Osteocyte (in vitro differentiated cells): Measurements from ENCODE around the gene ZNF691. TPM values are rescaled to one million over a fixed set of nuclear protein-coding genes. Genes with fewer than 3 reads are reported as not detected.
A peak's percentile ranks its signal among the peaks of the same experiment; 100 is the strongest.

ENCODE experiments used
- DNase-seq: peaks from one replicate; pipeline ENCODE4 v3.0.0; 2021; ENCODE audit warnings: mixed read lengths; ENCODE audit not compliant: unreplicated experiment; ENCODE audit errors: extremely low spot score
- H3K27ac Mint-ChIP-seq: one replicate; pipeline ENCODE4 v1.8.0; 2021; ENCODE audit warnings: mild to moderate bottlenecking, mixed read lengths; ENCODE audit not compliant: unreplicated experiment
- H3K27me3 Mint-ChIP-seq: one replicate; pipeline ENCODE4 v1.8.0; 2021; ENCODE audit warnings: mixed read lengths; ENCODE audit not compliant: unreplicated experiment
- H3K36me3 Mint-ChIP-seq: one replicate; pipeline ENCODE4 v1.8.0; 2021; ENCODE audit warnings: mixed read lengths; ENCODE audit not compliant: unreplicated experiment
- H3K4me1 Mint-ChIP-seq: one replicate; pipeline ENCODE4 v1.8.0; 2021; ENCODE audit warnings: mixed read lengths; ENCODE audit not compliant: unreplicated experiment
- H3K4me3 Mint-ChIP-seq: one replicate; pipeline ENCODE4 v1.8.0; 2021; ENCODE audit warnings: mild to moderate bottlenecking, moderate library complexity, mixed read lengths; ENCODE audit not compliant: unreplicated experiment
- H3K9me3 Mint-ChIP-seq: one replicate; pipeline ENCODE4 v1.8.0; 2021; ENCODE audit warnings: mixed read lengths; ENCODE audit not compliant: unreplicated experiment
- total RNA-seq: library from RNA; stranded (reverse); gene quantifications from 2 replicates; pipeline ENCODE4 v1.2.1, GENCODE V29; 2021
- TF ChIP-seq, protein P1 (sequence below): fragments of 200-600 bp; sonication (generic); IDR thresholded peaks from 2 replicates; pipeline ENCODE4 v1.5.0; 2021; ENCODE audit warnings: antibody characterized with exemption, mild to moderate bottlenecking, moderate library complexity

Gene ZNF691
- total RNA-seq, 1 donor from 2014 or later = 10.7 TPM

DNA sequence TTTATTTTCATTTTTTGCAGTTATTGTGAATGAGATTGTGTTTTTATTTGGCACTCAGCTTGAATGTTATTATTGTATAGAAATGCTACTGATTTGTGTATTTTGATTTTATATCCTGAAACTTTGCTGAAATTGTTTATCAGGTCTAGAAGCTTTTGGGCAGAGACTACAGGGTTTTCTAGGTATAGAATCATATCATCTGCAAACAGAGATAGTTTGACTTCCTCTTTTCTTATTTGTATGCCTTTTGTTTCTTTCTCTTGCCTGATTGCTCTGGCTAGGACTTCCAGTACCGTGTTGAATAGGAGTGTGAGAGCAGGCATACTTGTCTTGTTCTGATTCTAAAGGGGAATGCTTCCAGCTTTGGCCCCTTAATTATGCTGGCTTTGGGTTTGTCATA lies 27.3 kb downstream of the ZNF691 start:
- TF ChIP-seq, protein P1, sequence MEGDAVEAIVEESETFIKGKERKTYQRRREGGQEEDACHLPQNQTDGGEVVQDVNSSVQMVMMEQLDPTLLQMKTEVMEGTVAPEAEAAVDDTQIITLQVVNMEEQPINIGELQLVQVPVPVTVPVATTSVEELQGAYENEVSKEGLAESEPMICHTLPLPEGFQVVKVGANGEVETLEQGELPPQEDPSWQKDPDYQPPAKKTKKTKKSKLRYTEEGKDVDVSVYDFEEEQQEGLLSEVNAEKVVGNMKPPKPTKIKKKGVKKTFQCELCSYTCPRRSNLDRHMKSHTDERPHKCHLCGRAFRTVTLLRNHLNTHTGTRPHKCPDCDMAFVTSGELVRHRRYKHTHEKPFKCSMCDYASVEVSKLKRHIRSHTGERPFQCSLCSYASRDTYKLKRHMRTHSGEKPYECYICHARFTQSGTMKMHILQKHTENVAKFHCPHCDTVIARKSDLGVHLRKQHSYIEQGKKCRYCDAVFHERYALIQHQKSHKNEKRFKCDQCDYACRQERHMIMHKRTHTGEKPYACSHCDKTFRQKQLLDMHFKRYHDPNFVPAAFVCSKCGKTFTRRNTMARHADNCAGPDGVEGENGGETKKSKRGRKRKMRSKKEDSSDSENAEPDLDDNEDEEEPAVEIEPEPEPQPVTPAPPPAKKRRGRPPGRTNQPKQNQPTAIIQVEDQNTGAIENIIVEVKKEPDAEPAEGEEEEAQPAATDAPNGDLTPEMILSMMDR = no peak
- no peak for DNase-seq
- Mint-ChIP-seq H3K27me3 (peaks cover 78% of the 10 kb centered on the region), H3K4me1 (no peaks in the 10 kb centered on the region), H3K4me3 (no peak overlapping the region), H3K9me3 (peaks cover 7% of the 10 kb centered on the region), H3K27ac (no peak overlapping the region), H3K36me3 (no peaks in the 10 kb centered on the region)

- Mint-ChIP-seq H3K27ac (no peak overlapping the region), H3K4me3 (no peak overlapping the region), H3K36me3 (no peaks in the 10 kb centered on the region), H3K27me3 (peaks cover 65% of the 10 kb centered on the region), H3K4me1 (no peaks in the 10 kb centered on the region), H3K9me3 (peaks cover 7% of the 10 kb centered on the region)
- DNase-seq = no peak
- TF ChIP-seq, protein P1 = no peak
These were observed 29.6 kb downstream of the ZNF691 start for GRCh38 chr1:42876009-42876408.

DNA sequence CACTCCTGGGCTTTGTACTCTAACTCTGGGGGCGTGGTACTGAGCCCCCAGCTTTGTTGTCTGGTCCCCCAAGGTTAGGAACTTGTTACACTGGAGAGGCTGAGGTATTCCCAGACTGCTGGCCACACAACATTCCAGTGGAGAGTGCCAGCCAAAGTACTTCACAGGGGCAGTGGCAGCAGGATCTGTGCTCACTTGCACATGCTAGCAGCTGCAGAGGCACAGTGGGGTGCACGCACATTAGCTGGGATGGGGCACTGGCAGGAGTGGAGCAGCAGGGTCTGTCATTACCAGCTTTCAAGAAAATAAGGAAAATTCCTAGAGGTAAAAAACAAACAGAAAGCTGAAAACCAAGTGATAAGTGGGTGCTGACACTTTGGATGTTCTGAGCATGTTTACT lies 31.0 kb downstream of the ZNF691 start:
- H3K4me1 Mint-ChIP-seq = no peaks in the 10 kb centered on the region
- no peak overlapping the region for H3K4me3 Mint-ChIP-seq
- DNase-seq = no peak
- H3K9me3 Mint-ChIP-seq = peaks cover 7% of the 10 kb centered on the region
- peaks cover 65% of the 10 kb centered on the region for H3K27me3 Mint-ChIP-seq
- H3K36me3 Mint-ChIP-seq = no peaks in the 10 kb centered on the region
- H3K27ac Mint-ChIP-seq = no peak overlapping the region
- TF ChIP-seq, protein P1 = no peak

DNA sequence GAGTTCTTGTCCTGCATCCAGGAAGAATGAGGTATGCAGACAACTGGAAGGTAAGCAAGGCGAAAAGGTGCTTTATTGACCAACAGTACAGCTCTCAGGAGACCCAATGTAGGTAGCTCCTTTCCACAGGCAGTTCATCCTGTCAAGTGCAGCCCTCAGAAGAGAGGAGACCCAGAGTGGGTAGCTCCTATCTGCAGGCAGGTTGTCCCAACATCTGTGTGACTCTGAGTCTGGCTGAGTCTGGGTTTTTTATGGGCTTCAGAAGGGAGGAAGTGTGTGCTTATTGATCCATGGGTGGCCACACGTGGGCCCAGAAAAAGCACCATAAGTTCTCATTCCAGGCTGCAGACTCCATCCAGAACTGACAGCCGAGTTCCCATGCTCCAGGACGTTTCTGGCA lies 34.0 kb downstream of the ZNF691 start:
- H3K36me3 Mint-ChIP-seq = no peaks in the 10 kb centered on the region
- no peaks in the 10 kb centered on the region for H3K9me3 Mint-ChIP-seq
- no peak overlapping the region for H3K27ac Mint-ChIP-seq
- TF ChIP-seq, protein P1 = no peak
- no peak for DNase-seq
- no peaks in the 10 kb centered on the region for H3K4me1 Mint-ChIP-seq
- H3K27me3 Mint-ChIP-seq = peaks cover 57% of the 10 kb centered on the region
- H3K4me3 Mint-ChIP-seq = no peak overlapping the region

DNA sequence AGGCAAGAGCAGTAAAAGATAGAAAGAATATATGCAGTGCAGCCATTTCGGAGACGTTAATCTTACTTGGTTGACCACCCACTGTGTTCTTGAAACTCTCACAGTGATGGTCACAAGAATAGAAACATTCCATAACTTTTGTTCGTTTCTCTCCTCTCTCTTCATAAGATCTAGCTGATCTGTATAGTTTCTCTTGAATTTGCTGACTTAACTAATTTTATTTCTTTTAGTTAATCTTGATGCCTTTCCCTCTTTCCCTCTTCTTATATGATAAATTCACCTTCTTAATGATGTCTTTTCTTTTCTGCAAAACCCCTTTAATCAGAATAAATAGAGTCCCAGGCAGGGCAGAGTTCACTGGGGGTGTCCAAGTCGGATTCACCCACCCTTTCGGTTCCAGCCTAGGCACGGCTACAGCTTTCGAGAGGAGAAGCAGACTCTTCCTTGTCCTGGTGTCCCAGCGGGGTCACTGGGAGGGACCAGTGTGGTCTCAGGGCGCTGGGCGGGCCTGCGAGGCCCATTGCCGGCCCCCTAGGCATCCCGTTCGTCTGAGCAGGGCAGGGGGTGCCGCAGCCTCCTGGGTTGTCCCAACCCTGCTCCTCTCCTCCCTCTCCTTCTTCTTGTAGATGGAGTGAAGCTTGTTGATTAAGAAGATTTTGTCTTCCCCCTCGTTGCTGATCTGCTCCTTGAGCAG lies 39.8 kb downstream of the ZNF691 start:
- no peaks in the 10 kb centered on the region for H3K4me1 Mint-ChIP-seq

More for the DNA sequence above, 39.8 kb downstream of the ZNF691 start:
- H3K9me3 Mint-ChIP-seq = no peaks in the 10 kb centered on the region
- H3K27me3 Mint-ChIP-seq = peaks cover 41% of the 10 kb centered on the region
- no peak overlapping the region for H3K27ac Mint-ChIP-seq
- TF ChIP-seq, protein P1 = no peak
- no peaks in the 10 kb centered on the region for H3K36me3 Mint-ChIP-seq
- no peak overlapping the region for H3K4me3 Mint-ChIP-seq
- DNase-seq = peak; percentile 78
